NCI-H187 (cell line): ENCODE measurements around the gene ATAD3A.

Experiments
- DNase-seq, 2 experiments: peaks; one replicate each; lab custom pipeline; 2025; lab: John Stamatoyannopoulos, UW

ATAD3A gene

GRCh38 chr1:1539310-1540089, 27.5 kb downstream of the ATAD3A start:
- no peak for DNase-seq

GRCh38 chr1:1540090-1540817, 28.3 kb downstream of the ATAD3A start, which contains the start of gene TMEM240:
Gene TMEM240, minus strand, starts transcription at chr1:1540624. Its CDS starts 278 bp downstream, at chr1:1540346.
- DNase-seq: peak in 1 of 2 experiments; percentile 21

DNA sequence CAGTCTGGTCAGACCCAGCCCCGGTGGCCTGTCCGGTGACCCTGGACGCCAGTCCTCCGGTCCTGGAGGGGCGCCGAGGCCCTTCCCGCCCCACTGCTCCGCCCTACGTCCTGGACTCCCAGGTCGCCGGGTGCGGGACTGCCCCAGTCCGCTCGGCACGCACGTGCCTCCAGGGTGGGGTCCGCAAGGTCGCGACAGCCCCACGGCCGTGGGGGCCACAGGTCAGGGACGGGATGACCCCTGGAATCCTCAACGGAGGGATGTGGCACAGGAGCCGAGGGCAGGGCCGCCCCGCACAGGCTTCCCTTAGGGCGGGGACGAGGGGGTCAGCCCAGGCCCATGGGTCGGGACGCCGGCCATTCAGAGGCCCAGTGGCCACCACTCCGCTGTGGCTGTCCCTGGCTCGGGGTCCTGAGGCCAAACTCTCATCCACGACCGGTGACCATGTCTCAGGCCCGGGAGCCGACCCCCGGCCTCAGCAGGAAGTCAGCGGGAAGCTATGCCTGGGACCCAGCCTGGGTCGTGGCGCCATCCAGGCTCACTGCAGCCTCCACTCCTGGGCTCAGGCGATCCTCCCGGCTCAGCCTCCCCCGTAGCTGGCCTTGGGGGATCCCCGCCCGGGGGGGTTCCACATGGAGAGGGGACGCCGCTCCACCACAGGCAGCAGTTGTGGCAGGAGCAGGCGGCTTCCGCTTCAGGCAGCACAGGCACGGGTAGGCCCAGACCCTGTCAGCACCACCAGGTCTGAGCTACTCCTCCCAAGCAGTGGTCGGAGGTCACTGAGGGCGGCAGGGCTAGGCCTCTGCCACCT, 29.1 kb downstream of the ATAD3A start:
- DNase-seq: no peak

DNA sequence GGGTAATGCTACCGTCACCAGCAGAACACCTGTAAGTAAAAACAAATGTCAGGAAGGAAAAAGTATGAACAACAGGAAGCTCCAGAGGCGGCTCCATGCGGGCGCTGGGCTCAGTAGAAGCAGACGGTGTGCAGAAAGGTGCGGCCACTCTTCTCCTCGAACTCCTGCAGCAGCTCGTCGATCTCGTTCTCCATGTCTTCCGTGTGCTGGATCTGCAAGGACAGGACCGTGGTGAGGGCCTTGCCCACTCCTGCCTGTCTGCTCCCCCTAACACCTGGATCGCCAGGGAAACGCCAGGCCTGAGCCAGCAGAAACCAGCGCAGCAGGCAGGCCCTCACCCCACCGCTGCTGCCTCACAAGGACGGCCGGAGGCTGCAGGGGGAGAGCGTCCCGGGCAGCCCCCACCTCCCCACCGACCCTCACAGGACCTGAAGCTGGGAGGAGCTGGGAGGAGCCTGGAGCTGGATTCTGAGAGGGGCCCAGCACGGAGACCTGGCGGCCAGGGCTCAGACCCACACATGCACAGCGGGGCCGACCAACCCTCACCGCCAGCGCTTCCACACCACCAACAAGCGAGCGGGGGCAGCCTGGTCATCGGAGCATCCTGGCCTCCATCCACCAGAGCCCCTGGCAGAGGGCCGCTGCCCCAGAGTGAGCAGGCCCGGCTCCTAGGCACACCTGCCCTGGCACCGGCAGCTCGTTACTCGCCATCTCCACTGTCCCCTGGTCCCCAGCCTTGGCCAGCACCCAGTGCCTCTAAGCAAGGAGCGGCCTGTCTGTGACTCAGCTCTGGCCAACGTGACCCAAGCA, 30.2 kb downstream of the ATAD3A start:
- no peak for DNase-seq

DNA sequence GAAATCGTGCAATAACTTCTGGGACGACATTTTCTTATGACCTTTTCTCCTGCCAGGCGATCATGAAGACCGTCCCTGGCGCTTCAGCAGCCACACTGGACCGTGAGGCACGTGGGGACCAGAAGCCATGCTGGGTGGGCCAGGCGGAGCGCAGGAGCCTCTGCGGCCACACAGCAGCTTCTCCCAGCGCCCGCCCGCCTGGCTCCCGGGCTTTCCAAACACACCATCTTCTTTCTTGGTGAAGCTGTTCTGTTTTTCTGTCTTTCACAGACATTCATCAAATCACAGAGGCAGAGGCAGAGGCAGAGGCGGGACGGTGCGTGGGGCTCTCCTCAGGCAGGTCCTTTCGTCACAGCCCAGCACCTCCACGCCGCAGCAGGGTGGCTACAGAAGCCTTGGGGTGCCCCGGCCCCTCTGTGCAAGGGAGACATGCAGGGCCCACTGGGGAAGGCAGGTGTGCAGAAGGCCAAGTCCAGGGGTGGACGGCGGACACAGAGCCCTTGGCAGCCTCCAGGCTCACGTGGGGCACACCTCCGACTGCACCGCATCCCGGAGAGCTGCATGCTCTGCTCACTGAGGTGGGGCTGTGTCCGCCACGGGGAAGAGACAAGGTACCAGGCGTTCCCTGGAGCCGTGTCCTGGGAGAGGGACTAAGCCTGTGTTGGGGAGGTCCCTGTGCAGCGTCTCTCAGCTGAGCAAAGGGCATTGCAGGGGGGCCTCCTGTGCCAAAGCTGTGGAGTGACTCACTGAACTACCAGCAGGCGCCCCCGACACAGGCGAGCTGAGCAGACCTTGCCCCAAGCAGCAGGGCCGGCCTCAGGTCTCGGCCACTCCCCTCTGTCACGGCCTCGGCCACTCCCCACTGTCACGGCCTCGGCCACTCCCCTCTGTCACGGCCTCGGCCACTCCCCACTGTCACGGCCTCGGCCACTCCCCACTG, 31.1 kb downstream of the ATAD3A start:
- DNase-seq: no peak

GRCh38 chr1:1543706-1544099, 31.7 kb downstream of the ATAD3A start:
- DNase-seq: no peak

DNA sequence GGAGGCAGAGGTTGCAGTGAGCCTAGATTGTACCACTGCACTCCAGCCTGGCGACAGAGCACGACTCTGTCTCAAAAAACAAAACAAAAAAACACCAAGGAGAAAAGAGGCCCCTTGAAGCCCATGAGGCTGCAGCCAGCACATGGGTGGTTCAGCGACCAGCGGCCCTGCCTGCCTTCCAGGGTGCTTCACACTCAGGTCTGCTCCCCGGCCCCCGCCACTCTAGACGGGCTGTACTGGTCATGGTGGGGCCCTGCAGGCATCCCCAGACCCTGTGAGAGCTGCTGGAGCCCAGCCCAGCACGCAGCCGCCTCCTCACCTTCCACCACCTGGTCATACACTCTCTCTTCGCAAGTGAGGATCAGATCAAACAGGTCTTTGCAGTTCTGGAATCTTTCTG, 32.6 kb downstream of the ATAD3A start:
- no peak for DNase-seq

GRCh38 chr1:1545946-1546737, 34.2 kb downstream of the ATAD3A start:
- no peak for DNase-seq

DNA sequence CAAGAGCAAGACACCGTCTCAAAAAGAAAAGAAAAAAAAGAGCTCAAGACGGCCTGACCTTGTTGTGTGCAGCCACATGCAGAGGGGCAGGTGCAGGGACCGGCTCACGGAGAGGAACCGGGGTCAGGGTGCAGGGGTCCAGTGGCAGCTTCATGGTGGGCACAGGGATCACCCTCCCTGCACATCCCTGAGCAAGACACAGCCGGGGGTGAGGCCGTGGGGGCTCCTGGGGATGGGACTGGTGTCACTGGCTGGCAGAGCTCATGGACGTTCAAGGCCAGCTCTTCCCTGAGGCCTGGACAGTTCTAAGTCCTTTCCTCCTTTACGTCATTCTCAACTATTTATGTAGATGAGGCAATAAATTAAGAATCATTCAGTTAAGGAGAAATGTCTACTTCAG, 35.0 kb downstream of the ATAD3A start:
- no peak for DNase-seq

- DNase-seq: no peak
Measured at GRCh38 chr1:1547476-1547875, 35.5 kb downstream of the ATAD3A start.

DNA sequence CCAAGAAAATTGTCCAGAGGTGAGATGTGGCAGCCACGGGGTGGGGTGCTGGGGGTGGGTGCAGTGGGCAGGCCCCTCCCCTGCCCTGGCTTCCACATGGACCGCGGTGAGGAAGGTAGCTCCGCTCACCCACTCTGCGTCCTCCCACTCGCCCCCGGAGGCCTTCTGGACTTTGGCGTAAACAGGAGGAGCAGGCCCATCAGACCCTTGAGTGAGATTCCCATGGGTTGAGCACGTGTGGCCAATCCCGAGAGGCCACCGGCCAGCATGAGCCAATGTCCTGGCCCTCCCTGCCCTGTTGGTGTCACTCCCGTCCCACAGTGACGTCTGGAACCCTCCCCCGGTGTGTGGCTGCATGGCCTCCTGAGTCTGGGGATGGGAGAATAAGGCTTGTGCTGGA, 36.6 kb downstream of the ATAD3A start:
- no peak for DNase-seq

DNA sequence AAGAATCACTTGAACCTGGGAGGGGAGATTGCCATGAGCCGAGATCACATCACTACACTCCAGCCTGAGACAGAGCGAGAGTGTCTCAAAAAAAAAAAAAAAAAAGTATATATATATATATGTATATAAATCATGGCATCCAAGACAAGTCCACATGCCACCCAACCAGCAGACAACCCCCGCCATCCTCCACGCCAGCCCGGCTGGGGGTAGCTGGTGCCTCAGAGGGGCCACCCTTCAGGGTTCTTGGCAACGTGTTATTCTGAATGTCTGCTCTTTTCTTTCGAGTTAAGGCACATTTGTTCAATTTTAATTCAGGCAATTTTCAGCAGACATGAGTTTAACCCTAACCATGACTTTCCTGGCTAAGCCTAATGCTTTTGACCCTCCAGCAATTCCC, 38.1 kb downstream of the ATAD3A start:
- DNase-seq: no peak

- no peak for DNase-seq
Measured at GRCh38 chr1:1550591-1551432, 38.9 kb downstream of the ATAD3A start.

- DNase-seq: no peak
Measured at GRCh38 chr1:1551524-1552262, 39.7 kb downstream of the ATAD3A start.

DNA sequence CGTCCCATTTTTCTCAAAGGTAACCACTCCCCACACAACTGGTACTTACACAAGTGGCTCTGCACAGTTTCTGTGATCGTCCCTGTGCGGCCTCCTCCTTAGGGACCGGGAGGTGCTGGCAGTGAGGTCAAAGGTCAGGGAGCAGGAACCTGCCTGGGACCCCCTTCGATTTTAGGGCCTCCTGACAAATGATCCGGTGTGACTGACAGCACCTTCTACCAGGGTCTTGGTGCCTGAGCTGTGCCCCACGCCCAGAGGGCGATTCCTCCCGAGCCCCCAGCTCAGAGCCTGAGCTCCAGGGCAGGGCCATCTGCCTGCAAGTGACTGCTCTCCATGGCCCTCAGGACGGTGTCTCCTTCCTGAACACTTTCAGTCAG, 40.3 kb downstream of the ATAD3A start:
- DNase-seq: no peak

DNA sequence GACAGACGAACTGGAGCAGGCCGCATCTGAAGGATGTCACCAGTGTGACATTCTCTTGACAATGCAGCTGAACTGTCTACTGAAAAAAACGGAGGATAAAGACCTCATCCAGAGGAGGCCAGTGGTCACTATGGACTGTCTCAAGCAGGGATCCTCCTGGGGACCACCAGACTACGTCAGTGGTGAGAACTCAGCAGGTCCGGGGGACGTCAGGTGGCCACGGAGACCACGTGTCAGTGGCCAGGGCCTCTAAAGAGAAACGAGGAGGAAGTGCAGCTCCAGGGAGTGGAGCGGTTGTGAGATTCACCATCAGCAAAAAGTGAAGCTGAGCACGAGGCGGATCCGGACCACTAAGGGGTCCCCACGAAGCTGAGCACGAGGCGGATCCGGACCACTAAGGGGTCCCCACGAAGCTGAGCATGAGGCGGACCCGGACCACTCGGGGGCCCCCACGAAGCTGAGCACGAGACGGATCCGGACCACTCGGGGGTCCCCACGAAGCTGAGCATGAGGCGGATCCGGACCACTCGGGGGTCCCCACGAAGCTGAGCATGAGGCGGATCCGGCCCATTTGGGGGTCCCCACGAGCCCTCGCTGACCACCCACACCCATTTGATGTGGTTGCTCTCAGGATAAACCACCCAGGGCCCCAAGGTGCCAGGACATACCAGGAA, 42.0 kb downstream of the ATAD3A start:
- DNase-seq: no peak

DNA sequence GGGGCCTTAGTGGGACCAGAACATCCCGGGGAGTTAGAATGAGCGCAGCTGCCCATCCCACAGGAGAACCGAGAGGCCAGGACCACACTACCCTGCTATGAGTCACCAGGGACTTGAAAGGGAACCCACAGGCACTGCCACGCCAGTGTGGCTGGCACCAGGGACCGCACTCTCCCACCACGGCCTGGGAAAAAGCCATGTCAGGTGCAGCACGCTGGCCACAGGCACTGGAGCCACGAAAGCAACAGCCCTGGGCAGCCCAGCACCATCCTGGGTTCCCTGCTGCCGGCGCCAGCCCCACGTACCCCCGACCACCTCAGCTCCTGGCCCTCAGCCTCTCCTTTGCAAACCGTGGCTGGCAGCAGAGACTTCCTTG, 42.6 kb downstream of the ATAD3A start:
- no peak for DNase-seq
